ENCODE measurements around the gene DLGAP4. TPM values are rescaled to one million over a fixed set of nuclear protein-coding genes. Genes with fewer than 3 reads are reported as not detected.

DLGAP4 gene
- total and polyA plus RNA-seq, 3 experiments from 2014 or later: 15.5 to 19.3 (median 19.1) TPM

DNA sequence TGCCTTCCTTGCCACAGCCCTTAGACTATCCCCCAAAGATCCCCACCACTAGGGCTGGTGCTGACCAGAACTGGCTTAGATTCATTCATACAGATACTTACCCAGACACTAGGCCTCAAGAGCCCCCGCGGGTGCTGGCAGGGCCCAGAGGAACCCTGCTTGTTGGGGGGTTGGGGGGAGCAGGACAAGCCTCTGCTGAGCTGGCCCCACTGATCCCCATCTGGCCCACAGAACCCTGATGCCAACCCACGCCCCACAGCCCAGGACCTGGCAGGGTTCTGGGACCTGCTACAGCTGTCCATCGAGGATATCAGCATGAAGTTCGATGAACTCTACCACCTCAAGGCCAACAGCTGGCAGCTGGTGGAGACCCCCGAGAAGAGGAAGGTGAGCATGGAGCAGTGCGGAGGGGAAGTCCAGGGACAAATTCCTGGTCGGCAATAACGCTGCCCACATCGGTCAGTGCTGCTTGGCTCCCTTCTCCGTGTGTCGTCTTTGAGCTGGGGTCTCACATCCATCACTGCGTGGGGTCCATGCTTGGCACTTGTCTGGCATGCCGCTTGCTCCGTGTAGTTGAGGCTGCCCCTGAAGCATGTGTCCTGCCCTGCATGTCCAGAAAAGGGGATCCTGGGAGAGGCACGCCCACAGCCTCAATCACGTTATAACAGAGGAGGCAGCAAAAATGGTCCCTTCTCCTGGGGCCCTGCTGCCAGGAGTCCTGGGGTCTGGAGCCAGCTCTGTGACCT is 219.7 kb downstream of the DLGAP4 start:
- ChIA-PET POLR2A (no interaction called here), CTCF (no interaction called here)
- H3K27ac ChIP-seq (ENCODE audit: low read depth, low read length): no peak overlapping the region
- no peaks in the 10 kb centered on the region for H3K27me3 ChIP-seq (ENCODE audit: insufficient read depth, low read length, poor library complexity, severe bottlenecking)
- no peaks in the 10 kb centered on the region for H3K9me3 ChIP-seq (ENCODE audit: low read length)
- Mint-ChIP-seq H3K9me3 (no peaks in the 10 kb centered on the region), H3K4me3 (no peak overlapping the region), H3K4me1 (peaks cover 0 to 4% (median 0%) of the 10 kb centered on the region in 3 donors), H3K27me3 (peaks cover 0 to 2% of the 10 kb centered on the region in 2 donors), H3K27ac (peak overlapping the region in 1 of 8 donors; percentile 50), H3K36me3 (peaks cover 9 to 56% (median 12%) of the 10 kb centered on the region in 3 donors)
- H3K4me1 ChIP-seq (ENCODE audit: insufficient read depth, low read length): no peaks in the 10 kb centered on the region
- no peak for DNase-seq
- peaks cover 27% of the 10 kb centered on the region for H3K36me3 ChIP-seq (ENCODE audit: insufficient read depth, low read length)
- H3K4me3 ChIP-seq (ENCODE audit: low read length): no peak overlapping the region

DNA sequence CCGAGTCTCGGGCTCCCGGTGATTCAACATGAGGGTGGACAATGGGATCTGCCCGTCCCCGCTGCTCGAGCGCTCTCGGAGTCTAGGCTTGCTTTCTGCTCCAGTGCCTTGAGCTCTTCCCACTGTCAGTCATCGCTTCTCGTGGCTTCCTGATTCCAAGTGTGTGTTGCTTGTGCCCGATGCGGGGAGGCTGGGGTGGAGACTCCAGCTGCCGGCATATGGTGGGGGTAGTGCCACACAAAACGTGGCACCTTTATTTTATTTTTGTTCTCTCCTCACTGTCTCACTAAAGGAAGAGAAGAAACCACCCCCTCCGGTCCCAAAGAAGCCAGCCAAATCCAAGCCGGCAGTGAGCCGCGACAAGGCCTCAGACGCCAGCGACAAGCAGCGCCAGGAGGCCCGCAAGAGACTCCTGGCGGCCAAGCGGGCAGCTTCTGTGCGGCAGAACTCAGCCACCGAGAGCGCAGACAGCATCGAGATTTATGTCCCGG is 220.4 kb downstream of the DLGAP4 start:
- Histone ChIP-seq H3K9me3 (ENCODE audit: low read length) (no peaks in the 10 kb centered on the region), H3K27me3 (ENCODE audit: insufficient read depth, low read length, poor library complexity, severe bottlenecking) (no peaks in the 10 kb centered on the region), H3K4me3 (ENCODE audit: low read length) (no peak overlapping the region), H3K36me3 (ENCODE audit: insufficient read depth, low read length) (peaks cover 27% of the 10 kb centered on the region), H3K27ac (ENCODE audit: low read depth, low read length) (no peak overlapping the region), H3K4me1 (ENCODE audit: insufficient read depth, low read length) (no peaks in the 10 kb centered on the region)
- ChIA-PET CTCF (no interaction called here), POLR2A (no interaction called here)
- H3K9me3 Mint-ChIP-seq: no peaks in the 10 kb centered on the region
- H3K27me3 Mint-ChIP-seq: peaks cover 0 to 2% of the 10 kb centered on the region in 2 donors
- DNase-seq: no peak
- H3K4me1 Mint-ChIP-seq: peaks cover 0 to 3% (median 0%) of the 10 kb centered on the region in 3 donors
- H3K36me3 Mint-ChIP-seq: peaks cover 9 to 53% (median 11%) of the 10 kb centered on the region in 3 donors
- H3K27ac Mint-ChIP-seq: peak overlapping the region in 1 of 8 donors; percentile 10
- H3K4me3 Mint-ChIP-seq: no peak overlapping the region

DNA sequence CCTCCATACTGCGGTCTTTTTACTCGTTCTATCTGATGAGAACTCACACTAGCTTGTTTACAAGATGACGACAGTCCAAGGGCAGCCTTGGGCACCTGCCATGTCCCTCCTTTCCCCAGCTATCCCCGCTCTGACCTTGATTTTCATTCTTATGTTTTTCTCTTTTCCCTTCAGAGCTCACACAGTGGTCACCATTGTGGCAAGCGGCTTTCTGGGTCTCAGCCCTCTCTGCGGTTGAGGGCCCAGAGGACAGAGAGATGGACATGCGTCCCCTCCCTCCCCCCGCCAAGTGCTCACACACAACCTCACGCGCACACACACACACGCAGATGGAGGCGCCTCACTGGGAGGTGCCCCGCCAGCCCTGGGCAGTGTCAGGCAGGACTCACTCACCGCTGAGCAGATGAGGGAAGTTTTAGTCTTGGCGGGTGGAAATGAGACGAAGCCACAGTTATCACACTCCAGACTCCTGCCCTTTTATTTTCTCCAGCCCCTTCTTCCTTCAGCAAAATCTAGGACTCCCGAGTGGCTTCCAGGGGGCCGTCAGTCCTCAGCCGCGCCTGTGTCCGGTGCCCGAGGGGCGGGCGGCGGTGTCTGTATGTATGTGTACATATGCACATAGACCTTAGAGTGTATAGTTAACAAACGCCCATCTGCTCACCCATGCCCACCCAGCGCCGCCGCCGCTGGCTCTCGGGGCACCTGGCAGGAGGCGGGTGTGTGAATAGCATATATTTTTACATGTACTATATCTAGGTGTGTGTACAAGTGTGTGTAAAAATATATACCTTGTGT is 221.4 kb downstream of the DLGAP4 start:
- no peaks in the 10 kb centered on the region for H3K27me3 ChIP-seq (ENCODE audit: insufficient read depth, low read length, poor library complexity, severe bottlenecking)
- H3K36me3 ChIP-seq (ENCODE audit: insufficient read depth, low read length): peaks cover 27% of the 10 kb centered on the region
- peaks cover 0 to 2% of the 10 kb centered on the region in 2 donors for H3K27me3 Mint-ChIP-seq
- ChIA-PET CTCF (no interaction called here), POLR2A (no interaction called here)
- H3K4me3 ChIP-seq (ENCODE audit: low read length): no peak overlapping the region
- H3K36me3 Mint-ChIP-seq: peaks cover 6 to 46% (median 9%) of the 10 kb centered on the region in 3 donors
- no peak for DNase-seq
- H3K9me3 Mint-ChIP-seq: no peaks in the 10 kb centered on the region
- H3K27ac ChIP-seq (ENCODE audit: low read depth, low read length): no peak overlapping the region
- no peak overlapping the region for H3K4me3 Mint-ChIP-seq
- no peaks in the 10 kb centered on the region for H3K9me3 ChIP-seq (ENCODE audit: low read length)
- H3K4me1 ChIP-seq (ENCODE audit: insufficient read depth, low read length): no peaks in the 10 kb centered on the region
- no peaks in the 10 kb centered on the region for H3K4me1 Mint-ChIP-seq
- H3K27ac Mint-ChIP-seq: peak overlapping the region in 1 of 8 donors; percentile 29

DNA sequence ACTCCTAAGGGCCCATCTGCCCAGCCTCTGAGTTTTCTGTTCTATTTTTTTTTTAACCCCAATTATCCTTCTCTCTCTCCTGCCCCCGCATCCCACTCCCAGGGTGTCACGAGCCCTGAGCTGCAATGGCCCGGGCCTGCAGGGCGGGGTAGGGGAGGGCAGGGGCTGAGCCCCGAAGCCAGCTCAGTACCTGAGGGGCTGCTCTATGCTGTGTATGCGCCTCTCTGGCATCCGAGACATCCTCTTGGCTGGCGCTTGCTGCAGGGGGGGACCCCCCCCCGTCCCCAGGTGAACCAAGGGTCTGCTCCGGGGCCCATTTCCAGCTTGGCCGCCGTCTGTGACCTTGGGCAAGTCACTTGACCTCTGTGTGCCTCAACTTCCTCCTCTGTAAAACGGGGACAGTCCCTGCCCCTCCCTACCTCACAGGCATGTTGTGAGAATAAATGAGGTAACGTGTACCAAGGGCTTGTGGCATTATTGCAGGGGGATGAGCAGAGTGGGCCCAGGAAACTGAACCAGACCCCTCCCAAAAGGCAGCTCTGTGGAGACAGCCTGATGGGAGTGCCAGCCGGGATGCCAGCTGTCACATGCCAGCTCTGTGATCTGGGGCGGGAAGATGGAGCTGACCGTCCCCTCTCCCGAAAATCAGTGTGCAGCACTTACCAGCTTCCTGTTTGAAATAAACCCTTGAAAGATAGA is 222.2 kb downstream of the DLGAP4 start:
- Mint-ChIP-seq H3K4me3 (no peak overlapping the region), H3K9me3 (no peaks in the 10 kb centered on the region), H3K27ac (peak overlapping the region in 1 of 8 donors; percentile 29), H3K27me3 (peaks cover 0 to 2% of the 10 kb centered on the region in 2 donors), H3K36me3 (peaks cover 6 to 43% (median 9%) of the 10 kb centered on the region in 3 donors), H3K4me1 (no peaks in the 10 kb centered on the region)
- Histone ChIP-seq H3K36me3 (ENCODE audit: insufficient read depth, low read length) (peaks cover 27% of the 10 kb centered on the region), H3K27ac (ENCODE audit: low read depth, low read length) (no peak overlapping the region), H3K4me3 (ENCODE audit: low read length) (no peak overlapping the region), H3K27me3 (ENCODE audit: insufficient read depth, low read length, poor library complexity, severe bottlenecking) (no peaks in the 10 kb centered on the region), H3K9me3 (ENCODE audit: low read length) (no peaks in the 10 kb centered on the region), H3K4me1 (ENCODE audit: insufficient read depth, low read length) (no peaks in the 10 kb centered on the region)
- POLR2A ChIA-PET: no interaction called here
- CTCF ChIA-PET: no interaction called here
- DNase-seq: no peak

DNA sequence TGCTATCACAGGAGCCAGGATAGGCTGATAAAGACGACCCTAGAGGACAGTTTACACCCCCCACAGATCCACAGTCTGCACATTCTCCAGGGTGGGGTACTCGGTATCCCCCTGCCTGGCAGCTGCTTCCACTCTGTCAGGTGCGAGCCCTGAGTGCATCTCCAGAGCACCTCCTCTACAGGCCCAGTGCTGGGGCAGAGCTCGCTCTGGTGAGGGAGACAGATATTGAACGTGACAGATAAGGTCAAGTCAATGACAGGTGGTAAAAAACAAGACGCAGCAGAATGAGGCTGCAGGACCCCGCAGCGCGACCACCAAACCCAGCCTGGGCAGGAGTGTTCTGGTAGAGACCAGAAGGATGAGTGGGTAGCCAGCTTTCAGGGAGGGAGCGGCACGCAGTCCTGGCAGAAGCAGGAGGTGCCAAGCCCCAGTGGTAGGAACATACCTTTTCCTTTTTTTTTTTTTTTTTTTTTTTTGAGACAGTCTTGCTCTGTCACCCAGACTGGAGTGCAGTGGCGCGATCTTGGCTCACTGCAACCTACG is 222.8 kb downstream of the DLGAP4 start:
- ChIA-PET POLR2A (no interaction called here), CTCF (no interaction called here)
- Mint-ChIP-seq H3K9me3 (no peaks in the 10 kb centered on the region), H3K4me3 (no peak overlapping the region), H3K36me3 (peaks cover 6 to 38% (median 9%) of the 10 kb centered on the region in 3 donors), H3K27me3 (peaks cover 0 to 2% of the 10 kb centered on the region in 2 donors), H3K4me1 (no peaks in the 10 kb centered on the region), H3K27ac (peak overlapping the region in 1 of 8 donors; percentile 27)
- no peak for DNase-seq
- Histone ChIP-seq H3K27ac (ENCODE audit: low read depth, low read length) (no peak overlapping the region), H3K36me3 (ENCODE audit: insufficient read depth, low read length) (peaks cover 21% of the 10 kb centered on the region), H3K9me3 (ENCODE audit: low read length) (no peaks in the 10 kb centered on the region), H3K4me3 (ENCODE audit: low read length) (no peak overlapping the region), H3K27me3 (ENCODE audit: insufficient read depth, low read length, poor library complexity, severe bottlenecking) (no peaks in the 10 kb centered on the region), H3K4me1 (ENCODE audit: insufficient read depth, low read length) (no peaks in the 10 kb centered on the region)

DNA sequence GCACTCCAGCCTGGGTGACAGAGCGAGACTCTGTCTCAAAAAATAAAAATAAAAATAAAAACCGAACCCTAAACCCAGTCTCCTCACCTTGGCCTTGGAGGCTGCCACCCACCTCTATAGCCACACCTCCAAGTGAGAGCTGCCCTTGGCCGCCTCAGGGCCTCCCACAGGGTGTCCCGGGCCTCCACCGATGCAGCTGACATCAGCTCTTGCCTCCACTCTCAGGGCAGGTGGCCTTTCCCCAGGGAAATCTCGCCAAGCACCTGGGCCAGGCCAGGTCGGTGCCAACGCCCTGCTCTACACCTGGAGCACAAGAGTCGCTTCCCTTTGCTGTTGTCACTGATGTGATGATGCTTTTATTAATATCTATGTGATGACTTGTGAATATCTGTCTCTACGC is 226.2 kb downstream of the DLGAP4 start:
- Histone ChIP-seq H3K27ac (ENCODE audit: low read depth, low read length) (no peak overlapping the region), H3K4me3 (ENCODE audit: low read length) (no peak overlapping the region), H3K27me3 (ENCODE audit: insufficient read depth, low read length, poor library complexity, severe bottlenecking) (no peaks in the 10 kb centered on the region), H3K9me3 (ENCODE audit: low read length) (no peaks in the 10 kb centered on the region), H3K4me1 (ENCODE audit: insufficient read depth, low read length) (no peaks in the 10 kb centered on the region), H3K36me3 (ENCODE audit: insufficient read depth, low read length) (peaks cover under 1% of the 10 kb centered on the region)
- ChIA-PET CTCF (no interaction called here), POLR2A (no interaction called here)
- Mint-ChIP-seq H3K27ac (peak overlapping the region in 1 of 8 donors; percentile 29), H3K36me3 (peaks cover 1 to 12% (median 1%) of the 10 kb centered on the region in 3 donors), H3K27me3 (peaks cover 0 to 2% of the 10 kb centered on the region in 2 donors), H3K9me3 (no peaks in the 10 kb centered on the region), H3K4me3 (no peak overlapping the region), H3K4me1 (no peaks in the 10 kb centered on the region)
- no peak for DNase-seq

DNA sequence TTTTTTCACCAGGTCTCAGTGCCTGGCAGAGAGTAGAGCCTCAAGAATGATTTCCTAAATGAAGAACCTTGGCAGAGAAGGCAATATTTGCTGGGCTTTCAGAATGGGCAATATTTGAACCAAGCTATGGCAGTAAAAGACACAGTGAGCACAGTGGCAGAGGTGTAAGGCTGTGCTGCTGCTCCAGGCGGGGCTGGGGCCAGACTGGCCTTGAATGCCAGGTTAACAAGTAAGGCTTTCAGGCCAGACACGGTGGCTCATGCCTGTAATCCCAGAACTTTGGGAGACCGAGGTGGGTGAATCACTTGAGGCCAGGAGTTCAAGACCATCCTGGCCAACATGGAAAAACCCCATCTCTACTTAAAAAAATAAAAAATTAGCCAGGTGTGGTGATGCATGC is 226.7 kb downstream of the DLGAP4 start:
- H3K9me3 Mint-ChIP-seq: no peaks in the 10 kb centered on the region
- Histone ChIP-seq H3K27ac (ENCODE audit: low read depth, low read length) (no peak overlapping the region), H3K27me3 (ENCODE audit: insufficient read depth, low read length, poor library complexity, severe bottlenecking) (no peaks in the 10 kb centered on the region), H3K4me1 (ENCODE audit: insufficient read depth, low read length) (no peaks in the 10 kb centered on the region), H3K36me3 (ENCODE audit: insufficient read depth, low read length) (no peaks in the 10 kb centered on the region), H3K4me3 (ENCODE audit: low read length) (no peak overlapping the region), H3K9me3 (ENCODE audit: low read length) (no peaks in the 10 kb centered on the region)
- ChIA-PET POLR2A (no interaction called here), CTCF (no interaction called here)
- H3K27ac Mint-ChIP-seq: no peak overlapping the region
- H3K4me3 Mint-ChIP-seq: no peak overlapping the region
- DNase-seq: no peak
- peaks cover 0 to 7% (median 0%) of the 10 kb centered on the region in 3 donors for H3K36me3 Mint-ChIP-seq
- no peaks in the 10 kb centered on the region for H3K4me1 Mint-ChIP-seq
- H3K27me3 Mint-ChIP-seq: peaks cover 0 to 2% of the 10 kb centered on the region in 2 donors
